RWPE2 (cell line): ENCODE data around the gene RAB44.

Experiments used
- ATAC-seq: fragments of 200-7000 bp; cut with Tn5 transposase; 3 replicates; pipeline ENCODE4 v1.9.1; 2021; ENCODE audit warnings: low read depth
- DNase-seq: peaks from one replicate; pipeline ENCODE4 v3.0.0-alpha.2; 2020; ENCODE audit warnings: low spot score
- H3K27ac ChIP-seq: fragments of 450-650 bp; 2 replicates; pipeline ENCODE4 v1.5.1; 2017; ENCODE audit warnings: mild to moderate bottlenecking; ENCODE audit not compliant: poor library complexity, severe bottlenecking
- H3K27me3 ChIP-seq: fragments of 250-450 bp; sonication (Bioruptor Pico); 2 replicates; pipeline ENCODE4 v1.5.1; 2021; ENCODE audit warnings: mild to moderate bottlenecking, moderate library complexity; ENCODE audit not compliant: insufficient read depth, poor library complexity, severe bottlenecking
- H3K36me3 ChIP-seq: fragments of 250-450 bp; sonication (Bioruptor Pico); 2 replicates; pipeline ENCODE4 v1.5.1; 2020; ENCODE audit warnings: low read depth, mild to moderate bottlenecking, moderate library complexity
- H3K4me1 ChIP-seq: fragments of 250-450 bp; sonication (Bioruptor Pico); 2 replicates; pipeline ENCODE4 v1.5.1; 2021; ENCODE audit warnings: mild to moderate bottlenecking, moderate library complexity; ENCODE audit not compliant: insufficient read depth, poor library complexity, severe bottlenecking
- H3K4me3 ChIP-seq: fragments of 250-450 bp; sonication (Bioruptor Pico); 2 replicates; pipeline ENCODE4 v1.5.1; 2021; ENCODE audit warnings: mild to moderate bottlenecking, moderate library complexity; ENCODE audit not compliant: severe bottlenecking
- H3K9me3 ChIP-seq: fragments of 250-450 bp; sonication (Bioruptor Pico); 2 replicates; pipeline ENCODE4 v1.5.1; 2021; ENCODE audit warnings: mild to moderate bottlenecking, moderate library complexity; ENCODE audit not compliant: severe bottlenecking
- CTCF ChIP-seq: fragments of 450-650 bp; IDR thresholded peaks from one replicate; pipeline ENCODE4 v1.5.1; 2017; ENCODE audit warnings: mild to moderate bottlenecking, moderate library complexity; ENCODE audit not compliant: poor library complexity, severe bottlenecking

RAB44 gene

GRCh38 chr6:36776167-36776566 lies 78.5 kb downstream of the RAB44 start:
- Histone ChIP-seq H3K4me3 (no peak overlapping the region), H3K27ac (no peak overlapping the region), H3K4me1 (peaks cover 6% of the 10 kb centered on the region), H3K27me3 (no peaks in the 10 kb centered on the region), H3K9me3 (no peaks in the 10 kb centered on the region), H3K36me3 (no peaks in the 10 kb centered on the region)
- TF ChIP-seq CTCF: no peak
- DNase-seq: no peak
- no peak for ATAC-seq

- H3K4me3 ChIP-seq: no peak overlapping the region
- DNase-seq (no peak), ATAC-seq (no peak)
- H3K27ac ChIP-seq: no peak overlapping the region
- H3K27me3 ChIP-seq: no peaks in the 10 kb centered on the region
- peaks cover 6% of the 10 kb centered on the region for H3K4me1 ChIP-seq
- no peaks in the 10 kb centered on the region for H3K9me3 ChIP-seq
- TF ChIP-seq CTCF: no peak
- H3K36me3 ChIP-seq: no peaks in the 10 kb centered on the region
Observed at GRCh38 chr6:36777801-36778200, 80.2 kb downstream of the RAB44 start.

GRCh38 chr6:36779227-36779626 lies 81.6 kb downstream of the RAB44 start:
- H3K9me3 ChIP-seq: no peaks in the 10 kb centered on the region
- DNase-seq (no peak), ATAC-seq (no peak)
- H3K4me3 ChIP-seq: no peak overlapping the region
- no peak overlapping the region for H3K27ac ChIP-seq
- H3K36me3 ChIP-seq: no peaks in the 10 kb centered on the region
- H3K4me1 ChIP-seq: peaks cover 6% of the 10 kb centered on the region
- H3K27me3 ChIP-seq: no peaks in the 10 kb centered on the region
- TF ChIP-seq CTCF: no peak

- H3K4me3 ChIP-seq: no peak overlapping the region
- ATAC-seq (peak; percentile 72), DNase-seq (no peak)
- H3K36me3 ChIP-seq: no peaks in the 10 kb centered on the region
- H3K4me1 ChIP-seq: peaks cover 6% of the 10 kb centered on the region
- no peak for TF ChIP-seq CTCF
- H3K9me3 ChIP-seq: no peaks in the 10 kb centered on the region
- no peaks in the 10 kb centered on the region for H3K27me3 ChIP-seq
- H3K27ac ChIP-seq: no peak overlapping the region
Observed at GRCh38 chr6:36780442-36781177, 83.0 kb downstream of the RAB44 start.

GRCh38 chr6:36781669-36782068 lies 84.0 kb downstream of the RAB44 start:
- TF ChIP-seq CTCF: no peak
- Histone ChIP-seq H3K36me3 (no peaks in the 10 kb centered on the region), H3K4me3 (no peak overlapping the region), H3K27me3 (no peaks in the 10 kb centered on the region), H3K27ac (no peak overlapping the region), H3K9me3 (no peaks in the 10 kb centered on the region), H3K4me1 (peaks cover 6% of the 10 kb centered on the region)
- ATAC-seq (no peak), DNase-seq (no peak)
